K562 (cell line): ENCODE measurements around the gene MBD5. TPM values are rescaled to one million over a fixed set of nuclear protein-coding genes. Genes with fewer than 3 reads are reported as not detected.

Experiments used
- ATAC-seq: fragments of 200-7000 bp; cut with Tn5 transposase; 3 replicates; pipeline ENCODE4 v1.9.1; 2020; ENCODE audit warnings: moderate library complexity
- BruUV-seq: library from RNA; stranded (reverse); fragments of 400-500 nt; replicated peaks from 2 replicates; lab custom pipeline; 2021; lab: Mats Ljungman, UMichigan
- CTCF ChIA-PET: fragments of 300-600 bp; formaldehyde crosslinking; extraction: SDS; loops from one replicate; lab custom pipeline; 2021; ENCODE audit warnings: low intra/inter-chr PET ratio; lab: Yijun Ruan, JAX
- POLR2A ChIA-PET: fragments of 300-600, 350-650 bp; sonication (Branson Sonifier 250); formaldehyde crosslinking; extraction: SDS; loops from one replicate; lab custom pipeline; 2021; ENCODE audit warnings: antibody characterized with exemption, inconsistent platforms; lab: Yijun Ruan, JAX
- DNase-seq, 4 experiments: peaks; one replicate each; pipeline versions ENCODE4 v3.0.0 to v3.0.0-alpha.2; 2011 to 2018; ENCODE audit warnings: low spot score in 3 of 4, mixed read lengths in 3 of 4; ENCODE audit errors: extremely low read depth in 1 of 4
- FAIRE-seq: peaks from 2 replicates; lab custom pipeline; 2011; peaks lifted over from hg19 to GRCh38; lab: Jason Lieb, UNC
- H2AFZ ChIP-seq: 2 replicates; pipeline ENCODE4 v1.6.0; 2011; ENCODE audit warnings: low read depth, low read length, control low read depth, inconsistent platforms
- H3K27ac ChIP-seq: fragments of 200-600 bp; 3 replicates; pipeline ENCODE4 v1.8.0; 2011; ENCODE audit warnings: low read depth, mild to moderate bottlenecking, control low read depth, inconsistent platforms, low read length, moderate library complexity, mixed read lengths; ENCODE audit errors: extremely low read depth
- H3K27me3 ChIP-seq, 2 experiments: fragments of 300-600 bp in 1 of 2; 2 replicates in 1 of 2; 3 replicates in 1 of 2; pipeline versions ENCODE4 v1.6.0 to v1.8.0; 2011; ENCODE audit warnings: inconsistent platforms in 2 of 2, low read length in 2 of 2, mild to moderate bottlenecking in 1 of 2, mixed read lengths in 1 of 2, moderate library complexity in 1 of 2; ENCODE audit not compliant: control insufficient read depth in 2 of 2, insufficient read depth in 2 of 2
- H3K36me3 ChIP-seq: fragments of 300-600 bp; 3 replicates; pipeline ENCODE4 v1.8.0; 2011; ENCODE audit warnings: mild to moderate bottlenecking, low read length, inconsistent platforms; ENCODE audit not compliant: control insufficient read depth, insufficient read depth
- H3K4me1 ChIP-seq, 2 experiments: fragments of 200-600 bp in 1 of 2; replicated peaks in 1 of 2; 2 replicates in 1 of 2; 3 replicates in 1 of 2; pipeline versions ENCODE4 v1.5.1 to v1.8.0; 2011; ENCODE audit warnings: inconsistent platforms in 2 of 2, low read length in 2 of 2, mild to moderate bottlenecking in 1 of 2, mixed read lengths in 1 of 2, moderate library complexity in 1 of 2; ENCODE audit not compliant: control insufficient read depth in 2 of 2, insufficient read depth in 2 of 2
- H3K4me2 ChIP-seq: 2 replicates; pipeline ENCODE4 v1.6.1; 2011; ENCODE audit warnings: low read length, control low read depth, inconsistent platforms, mixed read lengths; ENCODE audit not compliant: insufficient read depth
- H3K4me3 ChIP-seq: fragments of 200-600 bp; sonication (generic), shearing (Covaris generic); 2 replicates; pipeline ENCODE4 v1.5.1; 2016; ENCODE audit warnings: control low read depth, inconsistent platforms
- H3K79me2 ChIP-seq: fragments of 200-600 bp; 3 replicates; pipeline ENCODE4 v1.8.0; 2011; ENCODE audit warnings: low read length, inconsistent platforms; ENCODE audit not compliant: control insufficient read depth, insufficient read depth
- H3K9ac ChIP-seq, 2 experiments: 2 replicates each; pipeline versions ENCODE4 v1.6.0 to v1.6.1; 2011; ENCODE audit warnings: low read depth in 2 of 2, low read length in 2 of 2, control low read depth in 1 of 2, inconsistent platforms in 1 of 2, mild to moderate bottlenecking in 1 of 2, mixed read lengths in 1 of 2; ENCODE audit not compliant: insufficient read depth in 1 of 2
- H3K9me1 ChIP-seq: one replicate; pipeline ENCODE4 v1.6.0; 2011; ENCODE audit warnings: inconsistent platforms, mild to moderate bottlenecking, low read length, moderate library complexity; ENCODE audit not compliant: control insufficient read depth, insufficient read depth
- H3K9me3 ChIP-seq: replicated peaks from 2 replicates; pipeline ENCODE4 v1.5.1; 2011; ENCODE audit warnings: low read depth, low read length, inconsistent platforms; ENCODE audit not compliant: control insufficient read depth, insufficient read depth
- H4K20me1 ChIP-seq: replicated peaks from 2 replicates; pipeline ENCODE4 v1.6.1; 2011; ENCODE audit warnings: low read length, inconsistent platforms, mixed read lengths; ENCODE audit not compliant: control insufficient read depth, insufficient read depth
- ATF3 ChIP-seq, 2 experiments: fragments of 450-650 bp in 1 of 2; sonication (generic) in 1 of 2; formaldehyde crosslinking in 1 of 2; IDR thresholded peaks in 1 of 2; conservative IDR thresholded peaks in 1 of 2; 2 replicates each; pipeline versions ENCODE4 v1.6.1 to v1.8.1; 2016 to 2023; ENCODE audit warnings: mild to moderate bottlenecking in 2 of 2, moderate library complexity in 2 of 2, inconsistent platforms in 1 of 2, missing genetic modification reagents in 1 of 2
- C11orf30 ChIP-seq: fragments of 450-650 bp; IDR thresholded peaks from 2 replicates; pipeline ENCODE4 v1.6.1; 2016; ENCODE audit warnings: low read depth, mild to moderate bottlenecking
- CBX1 ChIP-seq: sonication (generic); IDR thresholded peaks from 2 replicates; pipeline ENCODE4 v1.6.1; 2016; ENCODE audit warnings: antibody characterized with exemption, low read depth, mild to moderate bottlenecking
- ILF3 ChIP-seq: fragments of 450-650 bp; IDR thresholded peaks from 2 replicates; pipeline ENCODE4 v1.6.1; 2018; ENCODE audit warnings: antibody characterized with exemption, mild to moderate bottlenecking, moderate library complexity, borderline replicate concordance
- JUN ChIP-seq, 2 experiments: sonication (generic) in 1 of 2; formaldehyde crosslinking in 1 of 2; IDR thresholded peaks; 2 replicates each; pipeline versions ENCODE4 v1.6.1 to v1.8.0; 2012 to 2022; ENCODE audit warnings: borderline replicate concordance in 2 of 2, mild to moderate bottlenecking in 2 of 2, improper control_type of control experiment in 1 of 2, low read depth in 1 of 2, low read length in 1 of 2, missing genetic modification reagents in 1 of 2
- ZBTB33 ChIP-seq: sonication (generic); formaldehyde crosslinking; IDR thresholded peaks from 2 replicates; pipeline ENCODE4 v1.8.1; 2023; ENCODE audit warnings: mild to moderate bottlenecking, missing genetic modification reagents
- ZNF77 ChIP-seq: fragments of 250-450 bp; sonication (Bioruptor Pico); IDR thresholded peaks from 2 replicates; pipeline ENCODE4 v1.5.0; 2020
- WGBS: fragments of 100-300 bp; shearing (Covaris generic); methylation state at CpG from one replicate; pipeline ENCODE4 v1.1.6; 2016; ENCODE audit warnings: low coverage, mixed read lengths; ENCODE audit not compliant: insufficient coverage; ENCODE audit errors: missing lambda C conversion rate; 5-methylcytosine and 5-hydroxymethylcytosine counted together
- in situ Hi-C: fragments of 300-500 bp; cut with MboI; formaldehyde crosslinking; loops from 4 replicates; pipeline ENCODE4 v1.15.0; 2018; ENCODE audit warnings: inconsistent platforms, mixed read lengths
- intact Hi-C: fragments of 100-400 bp; cut with micrococcal nuclease; formaldehyde crosslinking; loops from 2 replicates; pipeline ENCODE4 v1.14.2; 2022
- polyA plus RNA-seq, 8 experiments: library from polyadenylated mRNA; depleted of rRNA in 4 of 8; stranded (reverse) in 5 of 8; unstranded in 3 of 8; fragments of >200 nt; fragmentation: Nextera tagmentation in 2 of 8; fragmentation: Illumina TruSeq in 1 of 8; extraction: Ambion mirVana in 2 of 8; extraction: Trizol in 1 of 8; gene quantifications; 2 replicates each; pipeline versions ENCODE4 v1.2.1 to v1.2.3, GENCODE V29; 2011 to 2014; ENCODE audit warnings: inconsistent platforms in 1 of 8, missing spikeins in 1 of 8
- total RNA-seq, 7 experiments: library from RNA; depleted of rRNA in 6 of 7; stranded (reverse); fragments of >200 nt in 6 of 7; fragmentation: Illumina TruSeq in 2 of 7; extraction: Trizol in 2 of 7; gene quantifications; 2 replicates each; pipeline versions ENCODE4 v1.2.1 to v1.2.3, GENCODE V29; 2011 to 2021; ENCODE audit warnings: low replicate concordance in 1 of 7

Gene MBD5
- total and polyA plus RNA-seq, 9 of the 15 experiments (the other 6 are each of a cell fraction or from before 2014, with no cell fraction given) = 3.4 to 14.5 (median 9.0) TPM

- BruUV-seq = no TSS peak
- Histone ChIP-seq H3K4me2 (no peak overlapping the region), H3K4me3 (no peak overlapping the region), H2AFZ (no peak overlapping the region), H3K9ac (no peak overlapping the region), H3K27me3 (peaks cover 0 to 14% of the 10 kb centered on the region in 2 experiments; a peak in 1 of 5 replicates), H3K36me3 (no peaks in the 10 kb centered on the region), H3K27ac (no peak overlapping the region), H4K20me1 (no peaks in the 10 kb centered on the region), H3K79me2 (no peaks in the 10 kb centered on the region), H3K9me3 (no peaks in the 10 kb centered on the region), H3K9me1 (no peaks in the 10 kb centered on the region), H3K4me1 (peaks cover 0 to 5% of the 10 kb centered on the region in 2 experiments; a peak in 1 of 5 replicates)
- TF ChIP-seq C11orf30 (peak; percentile 23; the same call in 1 of the 2 replicates), ZNF77 (no peak), ATF3 (IDR thresholded peaks at IDR 0.05) (peak; percentile 62), ATF3 (CRISPR knock-in tag; conservative IDR thresholded peaks at IDR 0.05) (no peak), CBX1 (no peak), ZBTB33 (no peak), ILF3 (no peak), JUN (IDR thresholded peaks at IDR 0.05; ENCODE audit: borderline replicate concordance, low read depth, low read length) (no peak), JUN (CRISPR knock-in tag; IDR thresholded peaks at IDR 0.05; ENCODE audit: borderline replicate concordance) (no peak)
- intact Hi-C loops (no loop called here), in situ Hi-C loops (loop anchor here (10.0 kb wide), 1 partner anchor 579 kb away; no protein-coding TSS in a partner anchor)
- DNase-seq (no peak), FAIRE-seq (no peak), ATAC-seq (no peak)
- POLR2A ChIA-PET = no interaction called here
- CTCF ChIA-PET = no interaction called here
- WGBS = 0% methylated on average over 1 of the region's 1 CpG
Observed at GRCh38 chr2:148513427-148513826, 492.5 kb downstream of the MBD5 start.
